Stimulated activated CD4-positive, alpha-beta T cell treated with anti-CD3 and anti-CD28 coated beads, Interleukin-12 subunit alpha, Interleukin-12 subunit beta, amount 100 ng/mL, for 48 hours (primary cell): ENCODE data around the gene ADAMTS17.
"Not testable (repeated sequence)": the region's sequence is repeated elsewhere in the genome, so short reads cannot be mapped to it uniquely, and the experiment has no call there.

Experiments
- DNase-seq, 3 donors: peaks; one replicate each; pipeline ENCODE4 v3.0.0-alpha.2; 2020; ENCODE audit warnings: low read depth in 2 of 3, low spot score in 1 of 3

Gene ADAMTS17

DNA sequence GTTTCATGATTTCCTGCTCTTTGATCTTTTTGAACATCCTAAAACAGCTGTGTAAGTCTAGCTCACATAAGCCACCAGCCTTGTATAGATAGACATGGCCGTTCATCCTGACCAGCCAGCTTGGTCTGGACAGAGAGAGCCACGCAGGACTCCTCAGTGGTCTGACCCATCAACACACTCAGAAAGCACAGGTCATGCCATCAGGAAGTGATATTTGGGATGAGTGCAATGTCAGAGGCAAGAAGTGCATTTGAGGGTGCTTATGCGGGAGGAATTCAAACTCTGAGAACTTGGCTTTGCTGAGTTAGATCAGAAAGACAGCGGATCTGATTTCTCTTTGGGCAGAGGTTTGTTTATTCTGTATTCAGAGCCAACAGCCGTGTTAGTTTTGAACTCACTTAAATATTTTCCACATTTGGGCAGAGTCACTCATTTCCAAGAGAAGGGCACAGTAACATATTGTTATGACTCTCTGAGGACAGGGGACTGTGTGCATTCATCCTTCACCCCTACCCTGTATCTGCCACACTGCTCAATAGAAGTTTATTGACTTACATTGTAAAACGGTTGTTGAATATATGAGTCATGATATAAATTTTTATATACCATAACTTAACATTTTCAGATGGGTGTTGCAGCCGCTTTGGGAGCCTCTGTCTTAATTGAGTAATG lies 383.2 kb downstream of the ADAMTS17 start:
- DNase-seq, result no peak

DNA sequence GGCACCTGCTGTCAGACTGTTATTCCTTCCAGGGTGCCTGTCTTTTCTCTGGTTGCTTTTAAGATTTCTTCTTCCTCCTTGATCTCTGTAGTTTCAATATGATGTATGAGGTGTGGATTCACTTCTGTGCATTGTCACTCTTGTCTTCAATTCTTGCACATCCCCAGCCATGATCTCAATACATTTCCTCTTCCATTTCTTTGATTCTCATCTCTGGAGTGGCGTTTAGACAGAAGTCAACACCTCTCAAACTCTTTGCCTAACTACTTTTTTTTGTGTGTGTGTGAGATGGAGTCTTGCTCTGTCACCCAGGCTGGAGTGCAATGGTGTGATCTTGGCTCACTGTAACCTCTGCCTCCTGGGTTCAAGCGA lies 384.1 kb downstream of the ADAMTS17 start:
- no peak for DNase-seq

DNA sequence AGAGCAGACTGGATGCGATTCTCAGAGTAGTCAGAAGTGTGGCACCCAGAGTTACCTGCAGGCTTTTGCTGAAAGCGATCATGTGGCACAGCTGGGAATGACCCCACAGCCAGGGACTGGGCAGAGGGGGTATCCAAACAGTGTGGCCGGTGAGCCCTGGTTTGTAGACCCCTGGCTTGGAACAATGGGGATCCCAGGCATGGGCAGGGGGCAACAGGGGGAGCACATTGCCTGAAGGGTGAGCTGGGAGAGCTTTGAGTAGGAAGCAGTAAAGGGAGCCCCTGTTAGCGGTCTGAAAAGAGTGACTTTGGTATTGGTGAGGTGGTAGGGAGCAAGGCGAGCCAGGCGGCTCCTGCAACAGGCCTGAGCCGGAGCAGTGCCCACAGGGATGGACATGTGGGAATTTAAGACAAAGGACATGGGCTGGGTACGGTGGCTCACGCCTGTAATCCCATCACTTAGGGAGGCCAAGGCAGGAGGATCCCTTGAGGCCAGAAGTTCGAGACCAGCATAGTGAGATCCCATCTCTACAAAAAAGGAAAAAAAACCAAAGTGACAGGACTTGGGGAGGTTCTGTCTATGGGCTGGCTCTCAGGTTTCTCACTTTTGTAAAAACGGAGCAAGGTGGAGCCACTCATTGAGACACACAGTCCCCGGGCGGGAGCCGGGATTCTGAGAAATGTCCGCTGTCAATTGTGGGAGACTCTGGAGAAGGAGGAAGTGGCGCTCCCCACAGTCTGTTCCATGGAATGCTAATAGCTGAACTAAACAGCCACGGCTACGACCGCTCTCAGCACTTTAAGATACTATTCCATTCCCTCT lies 384.7 kb downstream of the ADAMTS17 start:
- no peak for DNase-seq

DNA sequence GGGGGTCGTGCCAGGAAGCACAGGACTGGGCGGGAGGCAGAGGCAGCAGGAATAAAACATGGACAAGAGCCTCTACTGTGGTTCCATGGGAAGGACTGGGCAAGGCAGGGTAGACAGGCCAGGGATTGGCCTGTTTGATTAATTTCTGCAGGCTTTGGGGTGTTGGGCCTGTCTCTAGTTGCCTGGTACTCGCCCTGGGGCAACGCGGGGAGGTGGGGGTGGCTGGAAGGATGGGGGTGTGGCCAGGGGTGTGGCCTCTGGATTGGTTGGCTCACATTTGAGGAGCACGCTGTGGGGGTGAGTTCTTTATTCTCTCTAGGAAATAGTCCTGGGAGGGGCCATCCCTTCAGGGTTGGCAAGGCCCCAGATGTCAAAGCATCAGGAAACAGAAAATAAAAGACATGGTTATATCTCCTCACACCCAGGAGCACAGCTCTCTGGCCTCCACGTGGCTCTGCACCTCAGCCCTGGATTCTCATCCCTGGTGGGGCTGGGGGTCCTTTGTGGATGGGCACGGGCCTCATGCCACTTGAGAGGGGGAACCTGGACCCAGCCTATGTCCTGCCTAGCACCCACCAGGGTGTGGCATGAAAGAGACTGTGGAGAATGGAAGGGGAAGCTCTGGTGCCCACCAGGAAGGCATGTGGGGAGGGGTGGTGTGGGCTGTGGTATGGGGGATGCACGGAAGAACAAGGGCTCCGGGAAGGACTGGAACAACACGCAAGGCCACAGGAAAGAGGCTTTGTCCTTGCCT lies 385.6 kb downstream of the ADAMTS17 start:
- DNase-seq, result no peak

DNA sequence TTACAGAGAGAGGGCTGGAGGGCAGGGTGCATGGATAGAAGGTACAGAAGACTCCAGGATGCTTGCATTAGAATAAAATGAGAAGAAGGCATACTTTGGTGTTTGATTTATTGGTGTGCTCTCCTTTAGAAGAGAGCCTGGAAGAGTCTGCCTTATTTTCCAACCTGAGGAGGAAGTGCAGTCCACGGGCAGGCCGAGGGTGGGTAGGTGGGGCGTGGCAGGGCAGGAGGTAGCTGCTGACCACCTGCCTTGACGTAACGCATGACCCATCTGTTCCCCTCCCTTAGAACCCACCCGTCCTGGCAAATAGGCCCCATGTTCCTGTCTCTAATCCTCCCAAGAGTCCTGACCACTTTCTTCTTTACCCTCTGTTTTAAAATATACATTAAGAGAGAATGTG lies 386.2 kb downstream of the ADAMTS17 start:
- DNase-seq, result no peak

DNA sequence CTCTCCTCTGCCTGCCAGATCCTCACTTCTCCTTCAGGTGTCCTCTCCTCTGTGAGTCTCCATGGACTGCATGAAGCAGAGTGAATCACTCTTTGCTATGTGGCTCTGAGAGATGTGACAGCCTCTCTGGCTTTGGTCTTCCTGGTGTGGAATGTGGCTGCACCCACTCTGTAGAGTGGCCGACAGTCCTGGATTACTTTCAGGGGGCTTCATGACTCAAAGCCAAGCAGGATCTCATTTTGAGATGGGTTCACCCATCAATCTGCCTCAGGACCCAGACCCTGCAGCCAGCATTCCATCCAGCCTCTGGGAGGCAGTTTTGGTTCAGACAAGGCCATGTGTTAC lies 386.6 kb downstream of the ADAMTS17 start:
- DNase-seq, result no peak

DNA sequence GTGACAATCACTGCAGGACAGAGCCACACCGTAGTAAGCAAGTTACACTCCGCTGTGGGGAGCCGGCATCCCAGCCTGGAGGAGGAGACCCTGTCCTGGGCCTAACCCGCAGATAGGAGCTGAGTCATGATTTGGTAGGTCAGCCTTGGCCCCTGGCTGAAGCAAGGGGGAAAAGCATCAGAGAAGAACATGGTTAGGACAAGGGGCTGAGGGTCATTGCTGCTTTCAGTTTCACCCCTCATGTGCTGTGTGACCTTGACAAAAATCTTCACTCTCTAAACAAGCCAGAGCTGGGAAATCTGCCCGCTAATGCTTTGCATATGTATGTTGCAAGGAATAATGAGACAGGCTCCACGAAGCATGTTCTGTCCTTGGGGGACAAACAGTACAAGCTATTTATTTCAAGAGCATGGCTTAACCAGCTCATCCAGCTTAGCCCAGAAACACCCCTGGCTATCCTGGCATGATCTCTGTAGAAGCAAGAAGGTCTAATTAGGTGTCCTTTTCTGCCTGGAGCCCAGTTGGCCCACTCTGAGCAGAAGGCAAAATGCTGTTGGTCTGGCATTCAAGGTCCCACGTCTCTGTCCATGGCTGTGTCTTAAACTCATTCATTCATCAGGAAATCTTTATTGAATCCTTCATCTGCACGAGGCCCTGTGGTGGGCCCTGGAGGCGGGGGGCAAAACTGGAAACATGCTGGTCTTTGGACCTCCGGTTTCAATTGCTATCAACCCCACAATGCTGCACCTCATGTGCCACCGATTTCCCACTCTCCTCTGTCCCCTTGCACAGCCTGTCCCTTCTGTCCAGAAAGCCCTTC lies 387.2 kb downstream of the ADAMTS17 start:
- no peak for DNase-seq

DNA sequence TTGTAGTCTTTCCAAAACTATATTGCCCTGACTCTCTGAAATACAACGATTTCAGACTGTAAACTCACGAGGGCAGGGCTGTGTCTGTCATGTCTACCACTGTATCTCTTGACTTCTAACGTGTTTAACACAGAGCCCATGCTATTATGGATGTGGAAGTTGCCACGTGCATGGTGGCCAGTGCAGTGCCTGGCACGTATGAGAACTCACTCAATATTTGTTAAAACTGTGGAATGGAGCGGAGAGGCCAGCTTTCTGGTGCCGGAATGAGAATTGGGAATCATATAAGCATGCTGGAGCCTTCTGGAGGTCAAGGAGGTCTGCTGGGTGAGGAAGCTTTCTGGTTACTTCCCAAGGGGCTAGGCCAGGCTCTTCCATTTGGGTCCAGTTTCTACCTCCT lies 387.9 kb downstream of the ADAMTS17 start:
- no peak for DNase-seq

DNA sequence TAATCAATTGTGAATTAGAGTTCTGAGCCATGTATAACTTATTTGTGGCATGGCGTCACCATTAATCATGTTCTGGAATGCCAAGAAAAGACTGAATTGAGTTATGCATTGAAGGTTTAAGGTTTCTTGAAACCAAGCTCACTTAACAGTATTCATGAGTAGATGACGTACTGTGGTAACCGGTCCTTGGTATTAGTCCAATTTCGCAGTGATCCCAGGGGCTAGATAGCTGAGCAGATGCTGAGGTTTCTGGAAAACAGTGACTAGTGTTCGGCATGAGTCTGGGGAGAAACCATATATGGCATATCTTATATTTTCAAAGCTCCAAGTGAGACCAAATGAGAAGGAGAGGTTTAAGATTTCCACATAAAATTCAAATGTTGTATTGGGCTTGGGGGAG lies 390.3 kb downstream of the ADAMTS17 start:
- no peak for DNase-seq

DNA sequence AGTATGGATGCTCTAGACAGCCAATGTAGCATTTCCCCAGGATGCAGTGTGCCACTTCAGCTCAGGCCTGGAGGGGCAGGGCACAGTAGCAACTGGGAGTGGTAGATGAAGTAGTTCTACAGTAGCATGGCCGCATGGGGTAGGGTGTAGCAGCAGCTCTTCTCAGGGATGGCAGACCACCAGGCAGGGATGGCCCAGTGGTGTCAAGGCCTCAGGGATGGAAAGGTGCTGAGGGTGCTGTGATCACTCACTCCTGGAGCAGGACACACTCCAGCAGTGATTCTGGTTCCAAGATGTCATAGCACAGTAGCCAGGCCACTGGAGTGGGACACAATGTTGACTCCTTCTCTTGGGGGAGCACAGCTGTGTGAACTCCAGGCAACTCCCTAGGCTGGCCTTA lies 397.6 kb downstream of the ADAMTS17 start:
- DNase-seq, result no peak

DNA sequence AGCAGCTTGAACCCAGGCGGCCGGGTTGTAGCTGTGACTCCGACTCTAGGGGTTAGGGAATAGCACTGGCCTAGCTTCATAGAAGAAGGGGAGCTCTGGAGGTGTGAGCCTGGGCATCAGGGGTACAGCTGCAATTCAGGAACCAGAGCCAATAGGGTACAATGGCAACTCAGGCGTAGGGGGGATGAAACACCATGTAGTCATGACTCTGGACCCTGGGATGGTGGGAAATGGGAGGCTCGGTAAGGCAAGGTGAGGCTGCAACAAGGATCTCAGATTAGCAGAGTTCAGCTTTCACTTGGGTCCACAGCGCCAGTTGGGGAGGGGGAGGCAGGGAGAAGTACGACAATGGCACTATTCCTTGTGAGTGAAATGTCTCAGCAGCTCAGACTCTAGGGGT lies 398.3 kb downstream of the ADAMTS17 start:
- no peak for DNase-seq

DNA sequence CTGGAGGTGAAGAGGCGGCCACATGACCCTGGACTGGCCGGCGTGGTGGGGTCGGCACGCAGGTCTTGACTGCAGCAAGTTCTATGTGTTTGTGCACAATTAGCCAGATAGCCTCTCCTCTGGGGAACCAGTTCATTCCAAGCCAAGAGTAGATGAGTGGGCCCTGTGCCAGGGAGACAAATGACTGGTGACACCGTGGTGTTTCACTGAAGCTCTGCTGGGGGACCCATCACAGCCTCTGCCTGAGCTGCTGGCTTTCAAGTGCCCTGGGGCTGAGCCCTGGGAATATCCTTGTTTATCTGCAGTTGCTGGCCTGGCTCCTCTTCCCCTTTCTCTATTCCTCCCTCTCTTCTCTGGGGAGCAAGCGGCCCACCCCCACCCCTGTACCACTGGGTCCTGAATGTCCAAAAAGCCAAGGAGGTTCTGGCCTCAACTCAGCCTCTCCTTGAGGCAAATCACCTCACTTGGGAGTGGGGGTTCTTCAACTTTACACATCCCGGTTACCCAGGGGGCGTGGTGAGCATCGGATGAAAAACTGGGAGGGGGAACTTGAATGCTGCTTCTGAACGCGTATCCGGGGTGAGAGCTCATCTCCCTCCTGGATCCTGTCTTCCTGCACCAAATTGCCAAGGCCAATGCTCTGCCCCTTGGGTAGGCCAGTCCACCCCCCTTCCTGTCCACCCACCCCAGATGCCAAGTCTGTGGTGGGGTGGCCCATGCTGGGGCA lies 408.9 kb downstream of the ADAMTS17 start:
- no peak for DNase-seq

DNA sequence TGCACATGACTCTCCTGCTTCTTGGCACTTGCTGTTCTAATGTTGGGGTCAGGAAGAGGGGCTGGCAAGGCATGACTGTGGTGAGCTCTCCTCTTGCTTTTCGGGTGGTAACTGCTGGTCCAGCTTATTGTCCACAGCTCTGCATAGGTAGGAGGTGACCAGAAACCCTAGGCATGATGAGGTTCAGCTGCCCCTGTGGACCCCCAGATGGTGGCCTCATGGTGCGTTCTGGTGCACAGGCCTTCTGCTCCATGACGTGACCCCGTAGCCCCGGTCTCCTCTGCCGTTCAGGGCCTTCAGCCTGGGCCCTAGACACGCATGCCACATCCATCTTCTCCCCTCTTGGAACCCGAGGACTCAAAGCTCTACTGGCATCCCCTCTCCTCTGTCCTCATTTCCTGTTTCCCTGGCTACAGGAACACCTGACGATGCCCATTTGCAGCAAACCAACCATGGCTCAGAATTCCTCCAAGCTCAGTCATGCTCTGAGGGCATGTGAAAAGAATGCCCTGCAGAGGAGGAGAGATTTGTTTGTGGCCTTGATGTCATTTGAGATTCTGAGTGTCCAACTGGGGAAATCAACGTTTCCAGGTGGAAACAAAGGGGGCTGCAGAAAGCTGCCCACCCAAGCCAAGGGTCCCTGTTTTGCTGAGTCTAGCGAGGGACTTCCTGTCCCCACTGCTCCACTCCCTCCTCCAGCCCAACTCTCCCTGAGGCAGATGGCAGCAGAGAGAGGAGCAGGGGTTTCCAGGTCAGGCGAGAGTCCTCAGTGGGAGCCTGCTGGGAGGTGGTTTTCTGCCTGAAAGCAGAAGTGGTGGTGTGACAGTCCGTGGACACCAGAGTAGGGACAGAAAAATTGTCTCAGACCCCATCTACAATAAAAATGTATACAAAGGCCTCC lies 409.8 kb downstream of the ADAMTS17 start:
- DNase-seq, result no peak

DNA sequence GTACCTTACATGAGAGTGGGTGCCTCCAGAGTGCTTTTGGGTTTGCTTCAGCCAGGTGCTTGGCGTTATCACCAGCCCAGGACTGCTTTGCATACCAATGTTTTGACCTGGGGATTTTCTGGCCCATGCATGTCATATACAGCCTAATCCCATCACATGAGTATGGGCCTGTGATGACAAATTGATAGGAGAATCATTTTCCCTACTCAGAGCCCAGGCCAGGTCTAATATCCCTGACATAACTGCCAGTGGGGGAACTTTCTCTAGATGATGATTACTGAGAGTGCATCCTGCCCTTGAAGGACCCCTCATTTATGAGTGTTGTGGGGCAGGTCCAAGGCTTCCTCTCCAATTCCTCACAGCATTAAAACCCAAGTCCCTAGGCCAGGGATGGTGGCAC lies 411.1 kb downstream of the ADAMTS17 start:
- no peak for DNase-seq

DNA sequence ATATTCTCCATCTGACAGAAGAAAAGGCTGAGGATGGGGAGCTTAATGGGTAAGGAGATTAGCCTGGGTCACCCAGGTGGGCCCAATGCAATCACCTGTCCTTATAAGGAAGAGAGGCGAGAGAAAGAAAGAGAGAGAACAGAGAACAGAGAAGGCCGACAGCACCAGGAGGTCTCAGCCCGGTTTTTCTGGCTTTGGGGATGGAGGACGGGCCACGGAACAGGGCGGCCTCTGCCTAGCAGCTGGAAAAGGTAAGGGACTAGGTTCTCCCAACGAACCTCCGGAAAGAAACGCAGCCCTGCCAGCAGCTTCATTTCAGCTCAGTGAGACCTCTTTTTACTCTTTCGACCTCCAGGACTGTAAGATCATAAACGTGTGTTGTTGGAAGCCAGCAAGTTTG lies 412.5 kb downstream of the ADAMTS17 start:
- DNase-seq, result no peak

DNA sequence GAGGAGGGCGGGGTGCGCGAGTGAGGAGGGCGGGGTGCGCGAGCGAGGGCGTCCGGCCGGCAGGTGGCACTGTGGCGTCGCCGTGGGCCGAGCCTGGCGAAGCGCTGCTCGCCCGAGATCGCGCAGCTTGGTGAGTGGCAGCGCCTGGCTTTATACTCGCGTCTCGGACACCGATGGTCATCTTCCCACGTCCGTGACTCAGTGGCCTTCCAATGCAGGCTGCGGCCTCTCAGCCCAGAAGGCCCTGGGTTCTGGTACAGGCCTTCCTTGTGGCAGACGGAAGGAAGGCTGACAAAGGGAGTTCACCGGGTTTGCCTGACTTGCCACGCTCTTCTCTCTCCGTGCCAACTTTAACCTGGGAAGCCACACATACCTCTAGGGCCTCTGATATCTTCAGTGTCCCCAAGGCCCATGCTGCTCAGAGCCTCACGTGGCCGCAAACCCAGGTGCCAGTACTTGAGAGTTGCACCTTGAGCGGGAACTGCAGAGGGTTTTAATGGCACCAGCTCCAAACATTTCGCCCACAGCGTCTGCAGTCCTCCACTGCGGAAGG lies 413.3 kb downstream of the ADAMTS17 start:
- DNase-seq, result peak; percentile 72 to 81 (median 79)

DNA sequence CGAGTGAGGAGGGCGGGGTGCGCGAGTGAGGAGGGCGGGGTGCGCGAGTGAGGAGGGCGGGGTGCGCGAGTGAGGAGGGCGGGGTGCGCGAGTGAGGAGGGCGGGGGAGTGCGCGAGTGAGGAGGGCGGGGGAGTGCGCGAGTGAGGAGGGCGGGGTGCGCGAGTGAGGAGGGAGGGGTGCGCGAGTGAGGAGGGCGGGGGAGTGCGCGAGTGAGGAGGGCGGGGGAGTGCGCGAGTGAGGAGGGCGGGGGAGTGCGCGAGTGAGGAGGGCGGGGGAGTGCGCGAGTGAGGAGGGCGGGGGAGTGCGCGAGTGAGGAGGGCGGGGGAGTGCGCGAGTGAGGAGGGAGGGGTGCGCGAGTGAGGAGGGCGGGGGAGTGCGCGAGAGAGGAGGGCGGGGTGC lies 415.2 kb downstream of the ADAMTS17 start:
- DNase-seq, result not testable (repeated sequence)

DNA sequence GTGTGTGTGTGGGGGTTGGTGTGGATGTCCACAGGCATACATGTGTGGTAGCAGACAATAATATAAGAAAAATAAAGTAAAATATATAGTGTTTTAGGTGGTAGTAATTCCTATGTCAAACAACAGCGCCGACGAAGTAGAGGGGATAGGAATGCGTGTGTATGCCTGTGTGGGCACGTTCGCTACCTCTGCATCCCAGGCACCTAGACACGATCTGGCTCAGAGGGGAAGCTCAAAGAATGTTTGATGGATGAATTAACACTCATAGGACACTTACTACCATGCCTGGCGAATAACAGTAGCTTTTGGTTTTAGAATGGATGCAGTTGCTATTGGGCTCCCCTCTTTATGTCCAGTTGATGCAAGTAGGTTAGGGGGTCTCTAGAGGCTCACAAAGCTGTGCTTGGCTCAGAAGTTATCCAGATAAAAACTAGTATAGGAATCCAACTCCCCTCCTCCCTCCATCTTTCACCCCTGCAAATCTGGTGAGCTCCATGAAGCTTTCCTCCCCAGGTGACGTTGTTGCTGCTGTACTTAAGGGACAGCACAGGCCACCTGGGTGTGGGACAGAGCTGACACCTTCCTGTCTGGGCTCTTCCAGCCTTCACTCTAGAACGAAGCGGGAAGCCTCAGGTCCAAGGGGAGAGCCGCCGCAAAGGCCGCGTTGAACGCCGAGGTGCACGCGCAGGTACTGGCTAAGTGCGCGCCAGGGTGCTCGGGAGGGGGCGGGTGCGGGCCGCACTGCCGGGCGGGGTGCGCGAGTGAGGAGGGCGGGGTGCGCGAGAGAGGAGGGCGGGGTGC lies 415.9 kb downstream of the ADAMTS17 start:
- peak; percentile 37 to 54 (median 38) for DNase-seq

DNA sequence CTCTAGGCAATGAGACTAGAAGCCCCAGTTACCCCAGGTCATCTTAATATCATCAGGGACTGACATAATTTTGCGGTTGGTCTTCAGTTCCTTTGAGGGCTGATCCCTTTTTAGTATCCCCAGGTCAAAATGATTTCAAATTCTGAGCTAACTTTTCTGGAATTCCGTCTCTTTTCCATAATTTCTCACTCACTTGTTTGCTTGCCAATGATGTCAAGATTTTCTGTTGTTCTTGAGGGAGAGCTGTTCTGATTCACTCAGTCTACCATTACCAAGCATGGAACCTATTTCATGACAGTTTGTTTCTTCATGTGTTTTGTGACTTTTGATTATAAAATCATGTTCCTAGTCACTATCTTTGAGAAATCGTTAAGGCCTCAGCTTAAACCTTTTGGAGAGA lies 418.1 kb downstream of the ADAMTS17 start:
- DNase-seq, result no peak
